ENCODE measurements around the gene LY86.

- TF ChIP-seq CTCF (IDR thresholded peaks at IDR 0.05): no peak
- no peak for TF ChIP-seq POLR2A (IDR thresholded peaks at IDR 0.05)
These were observed 66.4 kb downstream of the LY86 start for GRCh38 chr6:6654599-6655575.

All from uterus (tissue), 2 donors.